NCI-H748 treated with DMSO at 0.1 percent for 48 hours (cell line): ENCODE measurements around the gene STON1.
"Not testable (repeated sequence)": the region's sequence is repeated elsewhere in the genome, so short reads cannot be mapped to it uniquely, and the experiment has no call there.

Experiments used
- DNase-seq: peaks from one replicate; lab custom pipeline; 2025; lab: John Stamatoyannopoulos, UW

STON1 gene

GRCh38 chr2:48527226-48527885 lies 2.6 kb upstream of the STON1 start:
- DNase-seq: no peak

- no peak for DNase-seq
Observed at GRCh38 chr2:48528431-48528830, 1.5 kb upstream of the STON1 start.

GRCh38 chr2:48529194-48529593 lies 760 bp upstream of the STON1 start:
- no peak for DNase-seq

GRCh38 chr2:48529676-48530032 lies 300 bp upstream of the STON1 start:
- no peak for DNase-seq

GRCh38 chr2:48531141-48531648 lies 1.2 kb downstream of the STON1 start:
- DNase-seq: peak; percentile 15

- no peak for DNase-seq
Observed at GRCh38 chr2:48532174-48532573, 2.2 kb downstream of the STON1 start.

GRCh38 chr2:48532824-48533223 lies 2.9 kb downstream of the STON1 start:
- no peak for DNase-seq

GRCh38 chr2:48534781-48535180 lies 4.8 kb downstream of the STON1 start:
- DNase-seq: no peak

- DNase-seq: no peak
Observed at GRCh38 chr2:48540237-48540935, 10.4 kb downstream of the STON1 start.

GRCh38 chr2:48541666-48542389 lies 11.9 kb downstream of the STON1 start:
- no peak for DNase-seq

GRCh38 chr2:48543895-48544294 lies 13.9 kb downstream of the STON1 start:
- DNase-seq: no peak

GRCh38 chr2:48545244-48545643 lies 15.3 kb downstream of the STON1 start:
- DNase-seq: no peak

- DNase-seq: no peak
Observed at GRCh38 chr2:48548840-48549239, 18.9 kb downstream of the STON1 start.

- DNase-seq: no peak
Observed at GRCh38 chr2:48549972-48550371, 20.0 kb downstream of the STON1 start.

- DNase-seq: no peak
Observed at GRCh38 chr2:48551548-48551947, 21.6 kb downstream of the STON1 start.

GRCh38 chr2:48555071-48555470 lies 25.1 kb downstream of the STON1 start:
- not testable (repeated sequence) for DNase-seq

GRCh38 chr2:48558456-48558855 lies 28.5 kb downstream of the STON1 start:
- no peak for DNase-seq

- DNase-seq: no peak
Observed at GRCh38 chr2:48560546-48561209, 30.7 kb downstream of the STON1 start.

GRCh38 chr2:48562281-48562680 lies 32.3 kb downstream of the STON1 start:
- no peak for DNase-seq

GRCh38 chr2:48566592-48567310 lies 36.8 kb downstream of the STON1 start:
- DNase-seq: no peak

GRCh38 chr2:48567671-48568070 lies 37.7 kb downstream of the STON1 start:
- DNase-seq: no peak

- DNase-seq: no peak
Observed at GRCh38 chr2:48568547-48568946, 38.6 kb downstream of the STON1 start.
